Measurements from ENCODE around the gene PTGIS. TPM values are rescaled to one million over a fixed set of nuclear protein-coding genes. Genes with fewer than 3 reads are reported as not detected.

PTGIS gene
- total RNA-seq, 1 experiment from 2014 or later = not detected

DNA sequence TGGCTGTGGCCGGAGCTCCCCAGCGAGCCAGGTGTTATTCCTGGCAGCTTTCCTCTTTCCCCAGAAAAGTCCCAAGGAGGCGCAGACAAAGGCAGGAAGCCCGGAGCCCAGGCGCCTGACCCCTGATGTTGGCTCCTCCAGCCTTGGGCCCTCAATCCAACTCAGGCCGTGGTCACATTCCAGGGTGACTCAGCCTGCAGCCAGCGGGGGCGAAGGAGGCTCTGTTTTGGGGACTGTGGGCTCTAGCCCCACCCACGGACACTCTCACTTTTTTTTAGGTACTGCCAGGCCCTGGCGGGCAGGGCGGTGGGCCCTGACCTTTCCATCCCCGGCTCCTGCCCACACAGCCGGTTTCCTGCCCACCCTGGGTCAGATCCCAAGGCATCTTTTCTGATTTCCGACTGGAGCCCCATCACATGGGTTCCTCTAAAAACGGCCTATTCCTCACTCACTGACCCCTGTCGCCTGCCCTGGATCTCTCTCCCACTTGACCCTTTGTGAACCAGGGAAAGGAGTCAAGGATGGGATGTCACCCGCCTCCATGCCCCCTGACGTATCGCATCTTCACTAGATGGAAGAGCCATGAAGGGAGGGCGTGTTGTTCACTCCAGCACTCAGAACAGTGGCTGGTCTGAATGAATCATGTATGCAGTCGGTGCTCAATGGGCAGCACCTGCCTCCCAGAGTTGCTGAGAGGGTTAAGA lies 5.5 kb downstream of the PTGIS start:
- DNase-seq (ENCODE audit: extremely low read depth, low read depth) = no peak

DNA sequence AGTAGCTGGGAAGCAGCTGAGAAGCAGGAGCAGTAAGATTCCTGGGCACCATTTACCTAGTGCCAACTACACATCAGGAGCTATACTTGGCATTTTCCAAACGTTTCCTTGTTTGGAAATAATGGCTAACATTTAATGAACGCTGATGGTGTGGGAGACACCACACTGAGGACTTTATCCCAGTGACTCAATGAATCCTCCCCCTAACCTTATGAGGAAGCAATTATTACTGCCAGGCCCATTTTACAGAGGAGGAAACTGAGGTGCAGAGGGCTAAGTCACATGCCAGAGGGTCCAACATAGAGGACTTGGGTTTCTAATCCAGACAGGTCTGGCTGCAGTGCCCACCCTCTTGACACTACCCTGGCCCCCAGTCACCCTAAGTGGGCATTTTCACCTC lies 6.1 kb downstream of the PTGIS start:
- no peak for DNase-seq (ENCODE audit: extremely low read depth, low read depth)

DNA sequence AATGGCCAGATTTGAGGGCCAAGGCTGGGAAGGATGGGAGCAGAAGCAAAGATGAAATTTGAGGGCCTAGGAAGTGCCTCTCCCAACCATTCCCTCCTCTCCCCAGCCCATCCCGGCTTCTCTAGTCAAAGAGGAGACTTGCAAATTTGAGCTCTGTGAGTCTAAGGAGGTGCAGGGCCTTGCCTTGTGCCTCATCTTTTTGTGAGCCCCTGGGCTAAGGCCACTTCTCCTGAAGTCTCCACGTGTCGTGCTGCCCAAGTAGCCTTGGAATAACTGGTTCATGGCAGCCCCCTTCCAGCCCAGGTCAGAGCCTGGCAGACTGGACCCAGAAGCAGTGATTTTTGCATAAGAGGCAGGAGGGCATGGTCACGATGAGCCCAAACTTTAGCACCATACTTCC lies 6.7 kb downstream of the PTGIS start:
- no peak for DNase-seq (ENCODE audit: extremely low read depth, low read depth)

DNA sequence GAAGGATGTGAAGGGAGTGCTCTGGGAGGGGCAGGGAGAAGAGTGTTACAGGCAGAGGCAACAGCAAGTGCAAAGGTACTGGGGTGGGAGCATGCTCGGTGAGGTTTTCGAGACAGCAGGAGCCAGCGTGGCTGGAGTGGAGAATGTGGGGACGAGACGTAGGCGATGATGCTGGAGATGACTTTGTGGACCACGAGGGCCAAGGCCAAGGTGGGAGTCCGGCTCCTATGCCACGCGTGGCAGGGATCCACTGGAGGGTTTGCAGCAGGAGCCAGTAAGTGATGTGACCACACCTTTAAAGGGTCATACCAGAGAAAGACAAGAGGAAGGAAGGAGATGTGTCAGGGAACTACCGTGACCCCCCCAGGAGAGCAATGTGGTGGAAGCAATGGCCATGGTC lies 7.3 kb downstream of the PTGIS start:
- DNase-seq (ENCODE audit: extremely low read depth, low read depth) = no peak

DNA sequence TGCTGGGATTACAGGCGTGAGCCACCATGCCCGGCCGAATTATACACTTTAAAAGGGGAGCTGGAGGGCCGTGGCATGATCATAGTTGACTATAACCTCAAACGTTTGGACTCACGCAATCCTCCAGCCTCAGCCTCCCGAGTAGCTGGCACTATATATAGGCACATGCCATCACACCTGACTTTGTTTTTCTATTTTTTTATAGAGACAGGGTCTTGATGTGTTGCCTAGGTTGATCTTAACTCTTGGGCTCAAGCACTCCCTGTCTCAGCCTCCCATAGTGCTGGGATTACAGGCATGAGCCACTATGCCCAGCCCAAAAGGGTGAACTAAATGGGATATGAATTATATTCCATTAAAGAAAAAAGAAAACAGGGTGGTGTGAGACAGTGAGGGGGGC lies 7.8 kb downstream of the PTGIS start:
- DNase-seq (ENCODE audit: extremely low read depth, low read depth) = no peak

DNA sequence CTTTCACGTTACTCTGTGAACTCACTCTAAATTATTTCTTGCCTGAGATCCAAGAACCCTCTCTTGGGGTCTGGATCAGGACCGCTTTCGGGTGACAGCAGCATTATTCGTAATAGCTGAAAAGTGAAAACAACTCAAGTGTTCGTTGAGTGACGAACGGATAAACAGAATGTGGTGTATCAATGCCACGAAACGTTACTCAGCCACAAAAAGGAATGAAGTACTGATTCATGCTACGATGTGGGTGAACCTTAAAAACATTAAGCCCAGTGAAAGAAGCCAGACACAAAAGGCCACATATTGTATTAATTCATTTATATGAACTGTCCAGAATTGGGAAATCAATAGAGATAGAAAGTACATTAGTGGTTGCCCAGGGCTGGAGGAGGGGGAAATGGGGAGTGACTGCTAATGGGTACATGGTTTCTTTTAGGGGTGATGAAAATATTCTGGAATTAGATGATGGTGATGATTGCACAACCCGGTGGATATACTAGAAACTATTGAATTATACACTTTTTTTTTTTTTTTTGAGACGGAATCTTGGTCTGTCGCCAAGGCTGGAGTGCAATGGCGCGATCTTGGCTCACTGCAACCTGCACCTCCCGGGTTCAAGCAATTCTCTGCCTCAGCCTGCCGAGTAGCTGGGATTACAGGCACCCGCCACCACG lies 8.4 kb downstream of the PTGIS start:
- no peak for DNase-seq (ENCODE audit: extremely low read depth, low read depth)

DNA sequence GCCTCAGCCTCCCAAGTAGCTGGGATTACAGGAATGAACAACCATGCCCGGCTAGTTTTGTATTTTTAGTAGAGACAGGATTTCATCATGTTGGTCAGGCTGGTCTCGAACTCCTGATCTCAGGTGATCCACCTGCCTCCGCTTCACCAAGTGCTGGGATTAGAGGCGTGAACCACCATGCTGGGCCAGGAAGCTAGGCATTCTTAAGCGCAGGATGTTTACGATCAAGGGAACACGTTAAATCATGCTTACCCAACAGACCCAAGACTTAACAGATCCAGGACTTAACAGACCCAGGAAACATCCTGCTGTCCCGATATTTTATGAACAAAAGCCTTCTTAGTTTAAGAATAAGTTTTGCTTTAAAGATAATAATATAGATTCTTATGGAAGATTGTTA lies 9.1 kb downstream of the PTGIS start:
- no peak for DNase-seq (ENCODE audit: extremely low read depth, low read depth)

DNA sequence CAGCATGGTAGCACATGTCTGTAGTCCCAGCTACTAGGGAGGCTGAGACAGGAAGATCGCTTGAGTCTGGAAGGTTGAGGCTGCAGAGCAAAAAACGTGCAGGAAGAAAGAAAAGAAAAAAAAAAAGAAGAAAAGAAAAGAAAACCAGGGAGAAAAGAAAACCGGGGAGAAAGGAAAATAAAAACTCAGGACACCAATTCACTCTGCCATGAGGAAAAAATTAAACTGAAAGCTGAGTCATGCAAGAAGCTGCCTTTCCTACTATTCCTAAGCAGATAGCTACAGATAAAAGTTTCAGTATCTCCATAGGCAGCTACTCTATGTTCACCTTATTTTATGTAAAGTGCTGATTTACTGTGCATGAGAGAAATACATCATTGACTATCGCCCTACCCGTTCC lies 10.5 kb downstream of the PTGIS start:
- DNase-seq (ENCODE audit: extremely low read depth, low read depth) = no peak

DNA sequence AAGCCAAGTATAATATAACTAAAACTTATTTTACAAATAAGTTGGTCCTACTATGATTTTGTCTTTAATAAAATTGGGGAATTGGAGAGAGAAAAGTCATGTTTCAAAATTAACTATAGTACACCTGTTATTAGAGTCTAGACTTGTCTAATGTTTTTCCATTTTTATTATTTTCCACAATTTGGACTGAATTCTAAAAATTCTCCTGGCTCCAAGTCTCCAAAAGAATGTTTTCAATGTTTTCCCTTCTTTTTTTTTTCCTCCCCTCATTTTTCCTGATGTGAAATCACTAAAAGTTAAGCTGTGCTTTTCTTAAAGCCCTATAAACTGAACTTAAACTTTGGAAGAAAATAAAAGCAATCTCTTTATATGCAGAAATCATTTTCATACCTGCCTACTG lies 11.3 kb downstream of the PTGIS start:
- DNase-seq (ENCODE audit: extremely low read depth, low read depth) = no peak

DNA sequence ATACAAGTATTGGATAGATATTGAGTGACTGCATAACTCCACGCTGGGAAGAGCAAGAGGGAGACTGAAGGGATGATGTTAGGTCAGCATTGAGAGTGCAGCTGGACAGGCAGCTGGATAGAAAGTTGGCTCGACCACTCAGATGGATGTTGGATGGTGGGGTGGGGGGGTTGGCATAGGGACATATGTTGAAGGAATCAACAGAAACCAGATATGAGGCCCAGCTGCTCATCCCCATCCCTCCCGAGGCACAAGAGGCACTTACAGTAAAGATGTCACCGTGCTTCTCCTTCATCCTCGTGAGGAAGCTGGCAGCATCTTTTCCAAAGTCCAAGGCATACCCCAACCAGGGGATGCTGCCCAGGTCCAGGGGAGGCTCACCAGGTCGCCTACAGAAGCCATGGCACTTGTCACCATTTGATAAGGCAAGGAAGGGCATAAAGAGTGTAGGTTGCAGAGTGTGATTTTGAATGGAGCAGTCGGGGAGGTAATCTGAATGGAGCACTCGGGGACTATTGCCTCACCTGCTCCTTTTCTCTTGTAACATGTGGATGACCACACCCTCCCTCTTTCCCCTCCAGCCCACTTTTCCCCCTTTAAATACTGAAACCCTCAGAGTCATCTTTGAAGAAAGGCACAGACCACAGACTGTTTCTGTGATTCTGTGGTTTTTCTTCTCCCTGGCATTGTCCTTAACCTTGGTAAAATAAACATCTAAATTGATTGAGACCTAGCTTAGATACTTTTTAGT lies 18.0 kb downstream of the PTGIS start:
- no peak for DNase-seq (ENCODE audit: extremely low read depth, low read depth)

DNA sequence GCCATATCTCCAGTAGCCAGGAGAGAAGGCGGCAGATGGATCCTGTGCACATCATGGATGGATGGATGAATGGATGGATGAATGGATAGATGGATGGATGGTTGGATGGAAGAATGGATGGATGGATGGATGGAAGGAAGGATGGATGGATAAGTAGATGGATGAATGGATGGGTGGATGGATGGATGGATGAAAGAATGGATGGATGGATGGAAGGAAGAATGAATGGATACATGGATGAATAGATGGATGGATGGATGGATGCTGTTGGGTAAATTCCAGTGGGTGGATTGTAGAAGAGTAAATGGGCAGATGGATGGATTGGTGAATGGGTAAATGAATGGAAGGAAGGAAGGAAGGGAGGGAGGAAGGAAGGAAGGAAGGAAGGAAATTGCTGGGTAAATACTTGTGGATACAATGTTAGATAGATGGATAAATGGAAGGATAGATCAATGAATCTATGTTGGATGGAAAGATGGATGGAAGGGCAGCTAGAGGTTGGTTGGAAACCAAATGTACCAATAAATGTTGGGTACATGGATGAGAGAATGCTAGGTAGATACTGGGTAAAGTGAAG lies 19.5 kb downstream of the PTGIS start:
- no peak for DNase-seq (ENCODE audit: extremely low read depth, low read depth)

DNA sequence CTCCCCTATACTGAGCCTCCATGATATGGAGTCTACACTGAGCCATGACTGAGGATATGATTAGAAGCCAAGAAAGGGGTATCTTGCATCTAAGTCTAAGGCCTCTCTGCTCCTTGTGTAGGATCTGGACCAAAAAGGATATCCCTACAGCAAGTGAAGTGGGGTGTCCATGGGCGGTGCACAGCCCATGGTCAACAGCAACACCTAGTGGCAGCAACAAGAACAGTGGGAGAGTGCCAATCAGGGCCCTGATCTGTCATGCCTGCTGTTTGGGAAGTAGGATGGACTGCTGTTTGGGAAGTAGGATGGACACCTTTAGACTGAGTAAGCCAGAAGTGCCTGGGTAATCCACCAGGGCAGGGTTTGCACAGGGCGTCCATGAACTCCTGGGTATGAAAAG lies 22.4 kb downstream of the PTGIS start:
- DNase-seq (ENCODE audit: extremely low read depth, low read depth) = no peak

DNA sequence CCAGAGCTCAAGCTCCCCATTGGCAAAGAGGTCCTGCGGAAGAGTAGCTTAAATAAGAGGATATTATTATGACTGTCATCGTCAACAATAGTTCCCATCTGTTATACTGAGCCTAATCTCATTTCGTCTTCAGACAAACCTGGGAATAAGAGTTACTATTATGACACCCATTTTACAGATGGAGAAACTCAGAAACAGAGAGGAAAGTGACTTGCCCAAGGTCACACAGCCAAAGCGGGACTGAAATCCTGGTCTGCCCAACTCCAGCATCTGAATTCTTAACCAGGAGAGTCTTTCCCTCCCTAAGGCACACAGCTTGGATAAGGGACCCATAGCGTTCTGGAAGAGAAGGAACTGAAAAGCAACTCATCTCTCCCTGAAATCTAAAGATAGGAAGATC lies 23.4 kb downstream of the PTGIS start:
- no peak for DNase-seq (ENCODE audit: extremely low read depth, low read depth)

DNA sequence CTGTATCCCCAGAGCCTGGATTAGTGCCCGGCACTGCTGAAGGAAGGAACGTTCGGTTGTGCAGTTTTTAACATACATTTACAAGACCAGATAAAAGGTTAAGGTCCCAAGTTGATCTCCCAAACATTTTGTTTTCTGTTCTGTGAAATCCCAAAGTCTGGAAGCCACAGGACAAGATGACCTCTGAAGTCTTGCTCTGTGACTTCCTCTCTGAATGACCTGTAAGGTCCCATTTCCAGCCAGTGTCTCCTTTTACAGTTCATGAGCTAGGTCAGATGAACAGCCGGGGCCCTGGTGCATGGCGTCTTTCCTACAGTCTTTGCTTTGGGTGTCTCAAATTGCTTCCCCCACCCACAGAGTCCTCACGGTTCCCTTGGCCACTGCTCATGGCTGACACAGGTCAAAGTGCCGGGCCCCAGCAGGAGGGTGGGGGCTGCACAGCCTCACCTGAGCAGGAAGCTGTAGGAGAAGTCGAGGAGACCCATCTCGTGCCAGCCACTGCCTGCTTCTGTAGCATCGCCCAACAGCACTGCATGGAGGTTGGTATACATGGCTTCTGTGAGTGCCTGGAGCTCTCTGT lies 24.0 kb downstream of the PTGIS start:
- no peak for DNase-seq (ENCODE audit: extremely low read depth, low read depth)

DNA sequence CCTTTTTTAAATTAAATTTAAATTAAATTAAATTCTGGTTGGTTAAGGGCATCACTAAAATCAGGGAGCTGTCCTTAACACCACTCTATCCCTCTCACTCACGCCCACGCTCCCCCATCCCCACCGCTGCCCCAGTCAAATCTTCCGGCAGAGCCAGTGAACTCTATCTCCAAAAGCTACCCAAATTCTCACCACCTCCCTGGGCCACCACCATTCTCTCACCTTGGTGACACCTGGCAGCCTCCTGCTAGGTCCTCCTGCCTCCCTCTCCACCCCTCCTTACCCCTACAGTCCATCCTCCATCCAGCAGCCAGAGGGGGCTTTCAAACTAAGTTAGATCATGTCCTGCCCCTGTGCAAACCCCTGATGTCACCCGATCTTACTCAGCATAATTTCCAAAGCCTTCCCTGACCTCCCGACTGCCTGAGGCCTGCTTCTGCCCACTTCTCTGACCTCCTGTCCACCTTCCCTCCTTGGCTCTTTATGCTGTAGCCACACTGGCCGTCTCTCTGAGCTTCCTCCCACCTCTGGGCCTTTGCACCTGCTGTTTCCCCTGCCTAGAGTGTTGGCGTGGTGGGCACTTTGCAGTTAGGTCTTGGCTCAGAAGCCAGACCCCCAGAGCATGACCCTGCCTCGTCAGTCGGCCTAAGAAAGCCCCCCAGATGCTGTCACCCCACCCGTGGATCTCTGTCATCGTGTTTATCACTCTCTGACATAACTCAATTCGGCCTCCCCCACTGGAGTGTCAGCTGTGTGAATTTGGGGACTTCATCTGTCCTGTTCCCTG lies 24.7 kb downstream of the PTGIS start:
- DNase-seq (ENCODE audit: extremely low read depth, low read depth) = no peak

DNA sequence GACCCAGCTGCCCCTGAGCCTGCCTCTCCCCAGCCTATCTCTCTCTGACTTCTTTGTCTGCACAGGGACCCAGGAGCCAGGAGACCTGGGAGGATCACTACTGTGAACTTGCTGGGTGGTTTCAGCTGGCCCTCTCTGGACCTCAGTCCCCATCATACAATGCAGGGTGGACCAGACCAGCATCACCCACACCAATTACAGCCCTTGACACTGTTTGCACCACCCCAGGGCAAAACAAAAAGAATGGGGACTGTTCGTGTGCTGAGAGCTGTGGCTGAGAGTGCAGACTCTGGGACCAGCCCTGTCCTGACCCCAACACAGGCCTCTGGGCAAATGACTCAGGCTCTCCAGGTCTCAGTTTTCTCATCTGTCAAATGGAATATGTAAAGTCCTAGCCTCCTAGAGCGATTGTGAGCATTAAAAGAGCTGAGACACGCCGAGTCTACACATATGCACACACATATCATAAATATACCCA lies 25.4 kb downstream of the PTGIS start:
- no peak for DNase-seq (ENCODE audit: extremely low read depth, low read depth)

DNA sequence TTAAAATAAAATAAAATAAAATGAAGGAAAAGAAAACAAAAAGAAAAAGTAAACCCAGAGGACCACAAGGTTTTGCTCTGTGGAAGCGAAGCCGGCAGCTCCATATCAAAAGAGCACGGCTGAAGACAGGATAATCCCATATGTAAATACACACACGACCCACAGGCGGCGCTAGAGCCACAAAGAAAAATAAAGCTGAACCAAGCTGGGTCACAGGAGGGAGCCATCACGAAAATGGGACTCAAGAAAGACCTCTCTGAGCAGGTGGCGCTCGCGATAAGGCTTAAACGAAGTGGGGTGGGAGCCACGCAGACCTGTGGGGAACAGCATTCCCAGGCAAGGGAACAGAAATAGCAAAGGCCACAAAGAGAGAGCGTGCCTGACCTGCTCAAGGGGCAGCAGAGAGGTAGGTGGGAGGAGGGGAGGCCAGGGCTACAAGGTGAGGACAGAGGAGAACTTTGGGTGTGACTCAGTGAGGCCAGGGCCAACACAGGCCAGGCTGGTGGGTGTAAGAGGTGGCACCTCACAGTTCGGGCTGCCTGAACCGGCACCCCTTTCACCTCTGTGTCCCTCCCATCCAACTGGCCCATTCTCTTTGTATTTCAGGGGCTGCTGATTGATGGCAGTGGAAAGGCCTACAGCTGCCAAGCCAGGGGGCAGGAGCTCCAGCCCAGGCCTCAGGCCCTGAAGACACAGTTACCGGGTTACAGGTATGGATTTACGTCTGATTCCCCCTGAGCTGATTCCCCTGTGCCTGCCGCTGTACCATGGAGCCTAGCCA lies 26.0 kb downstream of the PTGIS start:
- DNase-seq (ENCODE audit: extremely low read depth, low read depth) = peak; percentile 79

DNA sequence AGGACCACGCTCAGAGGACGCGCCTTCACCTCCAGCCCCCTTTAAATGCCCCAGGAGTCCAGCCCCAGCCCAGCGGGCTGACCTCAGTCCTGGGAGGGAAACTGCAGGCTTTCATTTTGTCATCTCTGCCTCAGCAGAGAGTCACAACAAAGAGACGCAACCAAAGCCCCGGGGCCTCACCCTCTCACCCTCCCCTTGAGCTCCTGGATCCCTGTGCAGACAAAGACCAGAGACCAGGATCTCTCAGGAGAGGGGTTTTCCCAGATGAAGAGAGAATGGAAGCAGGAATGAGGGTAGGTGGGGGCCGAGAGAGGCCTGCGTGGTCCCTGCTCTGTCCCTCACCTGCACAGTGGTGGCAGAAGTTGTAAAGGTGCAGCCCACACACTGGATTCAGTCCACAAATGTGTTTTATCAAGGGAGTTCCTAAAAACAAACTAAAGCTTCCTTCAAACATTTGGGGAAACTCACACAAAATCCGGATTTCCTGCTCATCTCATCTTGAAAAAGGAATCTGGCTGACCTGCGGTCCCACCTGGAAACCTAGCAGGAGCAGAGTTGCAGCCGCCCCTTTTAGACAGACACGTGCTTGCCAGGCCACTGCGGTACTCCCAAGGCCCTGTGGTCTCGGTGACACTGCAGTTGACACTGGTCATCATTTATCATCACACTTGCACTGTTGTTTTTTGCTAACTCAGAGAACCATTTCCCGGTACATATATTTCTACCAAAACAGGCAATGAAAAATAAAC lies 27.1 kb downstream of the PTGIS start:
- DNase-seq (ENCODE audit: extremely low read depth, low read depth) = no peak

DNA sequence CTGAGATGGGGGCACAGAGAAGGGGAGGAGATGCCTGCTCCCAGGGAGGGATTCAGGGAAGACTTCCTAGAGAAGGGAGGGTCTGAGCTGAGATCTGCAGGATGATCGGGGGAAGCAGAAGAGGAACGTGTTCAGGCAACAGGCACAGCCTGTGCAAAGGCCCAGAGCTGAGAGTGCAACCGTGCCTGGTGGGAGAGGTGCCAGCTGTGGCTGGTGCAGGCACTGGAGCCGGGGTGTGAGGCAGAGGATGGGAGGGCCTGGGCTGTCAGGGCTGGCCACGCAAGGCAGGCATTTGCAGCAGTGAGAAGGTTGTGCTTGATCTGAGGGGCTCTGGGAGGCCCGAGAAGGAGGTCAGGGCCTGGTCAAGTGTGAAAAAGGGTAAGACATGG lies 27.7 kb downstream of the PTGIS start:
- no peak for DNase-seq (ENCODE audit: extremely low read depth, low read depth)
